Measurements from ENCODE around the gene C11orf16.
A peak's percentile ranks its signal among the peaks of the same experiment; 100 is the strongest.

Gene C11orf16

DNA sequence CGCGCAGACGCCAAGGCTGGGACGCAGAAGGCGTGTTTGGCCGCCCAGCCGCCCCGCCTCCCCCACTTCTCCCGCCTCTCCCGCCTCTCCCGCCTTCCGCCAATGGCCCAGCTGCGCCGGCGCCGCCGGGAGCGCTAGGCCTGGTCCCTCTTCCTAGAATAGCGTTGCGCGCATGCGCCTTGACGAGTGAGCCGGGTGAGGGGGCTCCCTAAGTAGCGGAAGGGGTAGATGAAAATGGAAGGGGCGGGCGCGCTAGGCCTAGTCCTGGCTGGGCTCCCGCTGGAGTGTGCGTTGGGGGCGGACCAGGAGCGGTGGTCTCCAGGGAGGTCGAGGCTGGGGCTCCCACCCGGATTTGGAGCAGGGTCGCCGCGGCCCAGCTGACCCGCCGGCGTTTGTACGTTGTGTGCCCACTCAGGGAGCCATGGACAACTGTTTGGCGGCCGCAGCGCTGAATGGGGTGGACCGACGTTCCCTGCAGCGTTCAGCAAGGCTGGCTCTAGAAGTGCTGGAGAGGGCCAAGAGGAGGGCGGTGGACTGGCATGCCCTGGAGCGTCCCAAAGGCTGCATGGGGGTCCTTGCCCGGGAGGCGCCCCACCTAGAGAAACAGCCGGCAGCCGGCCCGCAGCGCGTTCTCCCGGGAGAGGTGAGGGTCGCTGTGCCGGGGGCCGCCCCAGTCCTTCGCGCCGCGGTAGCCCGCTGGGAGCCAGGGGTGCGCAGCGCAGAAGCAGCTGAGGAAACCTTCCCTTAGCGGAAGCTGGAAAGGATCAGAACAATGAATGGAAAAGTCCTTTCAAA is 21.5 kb downstream of the C11orf16 start, which contains the start of gene AKIP1:
TSS of gene AKIP1 (plus strand) at position 161 of the 795 bp plus-strand sequence. CDS start at position 422, 261 bp downstream.
- H3K27me3 ChIP-seq (ENCODE audit: control insufficient read depth, low read length), result no peaks in the 10 kb centered on the region
- H3F3A ChIP-seq (ENCODE audit: control insufficient read depth, insufficient read depth), result peaks cover 6% of the 10 kb centered on the region; the same call in 1 of the 2 replicates
- peaks cover 34% of the 10 kb centered on the region for H3K36me3 ChIP-seq (ENCODE audit: control insufficient read depth, low read length)
- peaks cover 36% of the 10 kb centered on the region for H3K79me2 ChIP-seq (ENCODE audit: control insufficient read depth, low read length)
- H3K4me1 ChIP-seq (ENCODE audit: control insufficient read depth, low read length), result peaks cover 43% of the 10 kb centered on the region
- H3K4me2 ChIP-seq (ENCODE audit: low read length), result peak within 1 kb of the TSS; percentile 90
- no peaks in the 10 kb centered on the region for H3K9me3 ChIP-seq (ENCODE audit: control insufficient read depth, insufficient read depth, low read length)
- no peaks in the 10 kb centered on the region for H3K9me2 ChIP-seq (replicated peaks; ENCODE audit: control insufficient read depth, low read length)
- peaks cover 5% of the 10 kb centered on the region; the same call in 1 of the 2 replicates for H4K20me1 ChIP-seq (ENCODE audit: control insufficient read depth, insufficient read depth, low read depth, low read length)
- H3K4me3 ChIP-seq (ENCODE audit: low read length), result peak within 1 kb of the TSS; percentile 100
- TF ChIP-seq, protein P1, sequence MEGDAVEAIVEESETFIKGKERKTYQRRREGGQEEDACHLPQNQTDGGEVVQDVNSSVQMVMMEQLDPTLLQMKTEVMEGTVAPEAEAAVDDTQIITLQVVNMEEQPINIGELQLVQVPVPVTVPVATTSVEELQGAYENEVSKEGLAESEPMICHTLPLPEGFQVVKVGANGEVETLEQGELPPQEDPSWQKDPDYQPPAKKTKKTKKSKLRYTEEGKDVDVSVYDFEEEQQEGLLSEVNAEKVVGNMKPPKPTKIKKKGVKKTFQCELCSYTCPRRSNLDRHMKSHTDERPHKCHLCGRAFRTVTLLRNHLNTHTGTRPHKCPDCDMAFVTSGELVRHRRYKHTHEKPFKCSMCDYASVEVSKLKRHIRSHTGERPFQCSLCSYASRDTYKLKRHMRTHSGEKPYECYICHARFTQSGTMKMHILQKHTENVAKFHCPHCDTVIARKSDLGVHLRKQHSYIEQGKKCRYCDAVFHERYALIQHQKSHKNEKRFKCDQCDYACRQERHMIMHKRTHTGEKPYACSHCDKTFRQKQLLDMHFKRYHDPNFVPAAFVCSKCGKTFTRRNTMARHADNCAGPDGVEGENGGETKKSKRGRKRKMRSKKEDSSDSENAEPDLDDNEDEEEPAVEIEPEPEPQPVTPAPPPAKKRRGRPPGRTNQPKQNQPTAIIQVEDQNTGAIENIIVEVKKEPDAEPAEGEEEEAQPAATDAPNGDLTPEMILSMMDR (IDR thresholded peaks at IDR 0.05; ENCODE audit: low read depth, low read length, poor library complexity, severe bottlenecking), result no peak
- H3K27ac ChIP-seq (ENCODE audit: low read depth, low read length), result peak within 1 kb of the TSS; percentile 69

DNA sequence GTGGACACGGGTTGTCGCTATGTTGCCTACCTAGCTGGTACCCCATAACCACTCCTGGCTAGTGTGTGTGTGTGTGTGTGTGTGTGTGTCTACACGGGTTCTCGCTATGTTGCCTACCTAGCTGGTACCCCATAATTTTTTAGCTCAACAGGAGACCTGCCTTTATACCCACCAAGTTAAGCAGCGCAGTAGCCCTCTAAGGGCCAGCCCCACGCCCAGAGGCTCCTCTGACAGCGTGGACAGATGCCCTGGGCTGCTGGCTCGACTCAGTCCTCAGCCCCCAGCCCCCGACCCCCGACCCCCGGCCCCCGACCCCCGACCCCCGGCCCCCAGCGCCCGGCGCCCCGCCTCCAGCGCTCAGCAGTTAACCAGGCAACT is 22.1 kb downstream of the C11orf16 start:
- H3K4me1 ChIP-seq (ENCODE audit: control insufficient read depth, low read length), result peaks cover 43% of the 10 kb centered on the region
- peak overlapping the region; percentile 77 for H3K4me3 ChIP-seq (ENCODE audit: low read length)
- no peak overlapping the region for H3K27ac ChIP-seq (ENCODE audit: low read depth, low read length)
- H3K36me3 ChIP-seq (ENCODE audit: control insufficient read depth, low read length), result peaks cover 31% of the 10 kb centered on the region
- no peaks in the 10 kb centered on the region for H3K27me3 ChIP-seq (ENCODE audit: control insufficient read depth, low read length)
- H3K9me3 ChIP-seq (ENCODE audit: control insufficient read depth, insufficient read depth, low read length), result no peaks in the 10 kb centered on the region
- peaks cover 5% of the 10 kb centered on the region; the same call in 1 of the 2 replicates for H4K20me1 ChIP-seq (ENCODE audit: control insufficient read depth, insufficient read depth, low read depth, low read length)
- no peaks in the 10 kb centered on the region for H3K9me2 ChIP-seq (replicated peaks; ENCODE audit: control insufficient read depth, low read length)
- peaks cover 6% of the 10 kb centered on the region; the same call in 1 of the 2 replicates for H3F3A ChIP-seq (ENCODE audit: control insufficient read depth, insufficient read depth)
- no peak for TF ChIP-seq EZH2phosphoT487 (IDR thresholded peaks at IDR 0.05; ENCODE audit: borderline replicate concordance, low read length)
- TF ChIP-seq, protein P1 (IDR thresholded peaks at IDR 0.05; ENCODE audit: low read depth, low read length, poor library complexity, severe bottlenecking), result no peak
- H3K4me2 ChIP-seq (ENCODE audit: low read length), result peak overlapping the region; percentile 88
- peaks cover 36% of the 10 kb centered on the region for H3K79me2 ChIP-seq (ENCODE audit: control insufficient read depth, low read length)

DNA sequence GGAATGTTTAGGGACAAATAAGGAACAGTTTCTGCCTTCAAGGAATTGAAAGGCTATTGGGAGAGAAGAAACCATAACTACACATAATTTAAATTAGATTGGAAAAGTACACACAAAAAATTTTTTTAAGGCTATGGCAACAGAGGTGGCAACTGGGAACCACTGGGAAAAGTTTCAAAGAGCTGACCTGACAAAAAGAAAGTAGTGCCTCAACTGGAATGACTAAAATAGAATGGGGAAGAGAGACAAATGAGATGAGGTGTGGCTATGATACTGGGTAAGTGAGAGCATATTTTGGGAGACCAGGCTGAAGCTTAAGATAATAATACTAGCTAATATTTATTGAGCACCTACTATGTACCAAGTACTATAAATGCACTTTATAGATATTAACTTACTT is 24.6 kb downstream of the C11orf16 start:
- no peak for TF ChIP-seq EZH2phosphoT487 (IDR thresholded peaks at IDR 0.05; ENCODE audit: borderline replicate concordance, low read length)
- TF ChIP-seq, protein P1 (IDR thresholded peaks at IDR 0.05; ENCODE audit: low read depth, low read length, poor library complexity, severe bottlenecking), result no peak
- H4K20me1 ChIP-seq (ENCODE audit: control insufficient read depth, insufficient read depth, low read depth, low read length), result no peaks in the 10 kb centered on the region
- H3K27ac ChIP-seq (ENCODE audit: low read depth, low read length), result no peak overlapping the region
- peaks cover 25% of the 10 kb centered on the region for H3K4me1 ChIP-seq (ENCODE audit: control insufficient read depth, low read length)
- no peak overlapping the region for H3K4me2 ChIP-seq (ENCODE audit: low read length)
- peaks cover 17% of the 10 kb centered on the region for H3K79me2 ChIP-seq (ENCODE audit: control insufficient read depth, low read length)
- peaks cover 8% of the 10 kb centered on the region for H3K36me3 ChIP-seq (ENCODE audit: control insufficient read depth, low read length)
- no peaks in the 10 kb centered on the region for H3F3A ChIP-seq (ENCODE audit: control insufficient read depth, insufficient read depth)
- no peak overlapping the region for H3K4me3 ChIP-seq (ENCODE audit: low read length)
- no peaks in the 10 kb centered on the region for H3K9me2 ChIP-seq (replicated peaks; ENCODE audit: control insufficient read depth, low read length)
- no peaks in the 10 kb centered on the region for H3K9me3 ChIP-seq (ENCODE audit: control insufficient read depth, insufficient read depth, low read length)
- no peaks in the 10 kb centered on the region for H3K27me3 ChIP-seq (ENCODE audit: control insufficient read depth, low read length)
